Nephron (organoid): Measurements from ENCODE around the gene GRIN1.

ENCODE experiments used
- H3K27ac Mint-ChIP-seq, 3 experiments: 2 replicates each; pipeline ENCODE4 v1.8.0; 2020; ENCODE audit warnings: mixed read lengths in 3 of 3, mild to moderate bottlenecking in 2 of 3, moderate library complexity in 1 of 3
- H3K27me3 Mint-ChIP-seq: 2 replicates; pipeline ENCODE4 v1.8.0; 2021; ENCODE audit warnings: low read depth, mild to moderate bottlenecking, moderate library complexity, mixed read lengths
- H3K36me3 Mint-ChIP-seq: 2 replicates; pipeline ENCODE4 v1.8.0; 2020; ENCODE audit warnings: low read depth, mixed read lengths
- H3K4me1 Mint-ChIP-seq: 2 replicates; pipeline ENCODE4 v1.8.0; 2020; ENCODE audit warnings: mixed read lengths
- H3K4me3 Mint-ChIP-seq, 3 experiments: 2 replicates each; pipeline ENCODE4 v1.8.0; 2020; ENCODE audit warnings: mild to moderate bottlenecking in 3 of 3, mixed read lengths in 3 of 3, moderate library complexity in 2 of 3
- H3K9me3 Mint-ChIP-seq: 2 replicates; pipeline ENCODE4 v1.8.0; 2020; ENCODE audit warnings: mixed read lengths
- TF ChIP-seq, protein P1 (sequence below), 3 experiments: fragments of 200-600 bp; sonication (generic); IDR thresholded peaks; one replicate each; pipeline ENCODE4 v1.5.0; 2021; ENCODE audit warnings: antibody characterized with exemption in 3 of 3; ENCODE audit not compliant: unreplicated experiment in 3 of 3

GRIN1 gene

DNA sequence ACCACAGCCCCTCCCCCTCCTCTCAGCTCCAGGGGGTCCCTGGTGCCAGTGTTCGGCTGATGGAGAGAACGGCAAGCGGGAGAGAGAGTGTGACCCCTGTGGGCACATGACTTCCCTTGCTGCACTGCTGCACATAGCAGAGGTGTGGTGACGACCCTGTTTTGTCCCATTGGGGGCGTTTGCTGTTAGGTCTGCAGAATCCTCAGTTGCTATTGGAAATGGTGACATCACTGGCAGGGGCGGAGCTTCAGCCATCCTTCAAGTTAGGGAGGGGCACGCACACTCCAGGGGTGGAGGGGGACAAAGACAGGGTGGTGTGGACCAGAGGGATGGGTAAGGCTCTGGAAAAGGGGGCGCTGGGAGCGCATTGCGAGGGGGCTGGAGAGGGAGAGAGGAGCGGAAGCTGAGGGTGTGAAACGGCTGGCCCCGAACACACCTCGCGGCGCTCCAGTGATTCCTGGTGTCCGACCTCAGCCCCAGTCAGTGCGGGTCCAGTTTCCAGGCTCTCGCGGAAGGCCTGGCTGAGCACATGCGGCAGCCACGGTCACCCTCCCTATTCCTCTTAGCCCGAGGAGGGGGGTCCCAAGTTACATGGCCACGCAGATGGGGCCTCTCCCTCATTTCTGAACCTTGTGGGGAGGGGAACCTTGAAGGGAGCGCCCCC, 764 bp upstream of the GRIN1 start:
- Mint-ChIP-seq H3K36me3 (no peaks in the 10 kb centered on the region), H3K9me3 (peaks cover 3% of the 10 kb centered on the region), H3K27me3 (peaks cover 83% of the 10 kb centered on the region), H3K4me3 (no peak overlapping the region), H3K4me1 (no peaks in the 10 kb centered on the region), H3K27ac (no peak overlapping the region)
- TF ChIP-seq, protein P1, sequence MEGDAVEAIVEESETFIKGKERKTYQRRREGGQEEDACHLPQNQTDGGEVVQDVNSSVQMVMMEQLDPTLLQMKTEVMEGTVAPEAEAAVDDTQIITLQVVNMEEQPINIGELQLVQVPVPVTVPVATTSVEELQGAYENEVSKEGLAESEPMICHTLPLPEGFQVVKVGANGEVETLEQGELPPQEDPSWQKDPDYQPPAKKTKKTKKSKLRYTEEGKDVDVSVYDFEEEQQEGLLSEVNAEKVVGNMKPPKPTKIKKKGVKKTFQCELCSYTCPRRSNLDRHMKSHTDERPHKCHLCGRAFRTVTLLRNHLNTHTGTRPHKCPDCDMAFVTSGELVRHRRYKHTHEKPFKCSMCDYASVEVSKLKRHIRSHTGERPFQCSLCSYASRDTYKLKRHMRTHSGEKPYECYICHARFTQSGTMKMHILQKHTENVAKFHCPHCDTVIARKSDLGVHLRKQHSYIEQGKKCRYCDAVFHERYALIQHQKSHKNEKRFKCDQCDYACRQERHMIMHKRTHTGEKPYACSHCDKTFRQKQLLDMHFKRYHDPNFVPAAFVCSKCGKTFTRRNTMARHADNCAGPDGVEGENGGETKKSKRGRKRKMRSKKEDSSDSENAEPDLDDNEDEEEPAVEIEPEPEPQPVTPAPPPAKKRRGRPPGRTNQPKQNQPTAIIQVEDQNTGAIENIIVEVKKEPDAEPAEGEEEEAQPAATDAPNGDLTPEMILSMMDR (IDR thresholded peaks at IDR 0.05; ENCODE audit: unreplicated experiment in 3 of 3): no peak

DNA sequence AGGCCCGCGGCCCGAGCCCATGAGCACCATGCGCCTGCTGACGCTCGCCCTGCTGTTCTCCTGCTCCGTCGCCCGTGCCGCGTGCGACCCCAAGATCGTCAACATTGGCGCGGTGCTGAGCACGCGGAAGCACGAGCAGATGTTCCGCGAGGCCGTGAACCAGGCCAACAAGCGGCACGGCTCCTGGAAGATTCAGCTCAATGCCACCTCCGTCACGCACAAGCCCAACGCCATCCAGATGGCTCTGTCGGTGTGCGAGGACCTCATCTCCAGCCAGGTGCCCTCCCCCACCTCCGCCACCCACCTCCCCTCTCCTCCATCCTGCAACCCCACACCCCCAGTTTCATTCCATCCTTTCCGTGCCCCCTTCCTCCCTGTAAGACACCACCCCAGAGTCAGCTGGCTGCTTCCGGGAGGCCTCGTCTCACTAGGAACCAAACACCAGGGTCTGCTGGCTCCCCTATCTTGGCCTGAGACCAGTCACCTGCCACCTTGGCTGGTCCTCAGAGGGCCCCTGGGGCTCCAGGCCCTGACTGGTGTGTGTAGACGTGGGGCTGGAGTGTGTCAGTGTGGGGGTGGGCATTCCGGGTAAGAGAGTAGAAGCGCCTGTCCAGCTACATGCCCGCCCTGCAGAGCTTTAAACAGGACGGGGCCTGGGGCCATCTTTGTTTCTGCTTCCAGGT, 655 bp downstream of the GRIN1 start:
- TF ChIP-seq, protein P1 (IDR thresholded peaks at IDR 0.05; ENCODE audit: unreplicated experiment in 3 of 3): no peak
- H3K27ac Mint-ChIP-seq: no peak overlapping the region
- H3K36me3 Mint-ChIP-seq: no peaks in the 10 kb centered on the region
- peaks cover 2% of the 10 kb centered on the region for H3K9me3 Mint-ChIP-seq
- H3K4me3 Mint-ChIP-seq: no peak overlapping the region
- H3K4me1 Mint-ChIP-seq: no peaks in the 10 kb centered on the region
- peaks cover 85% of the 10 kb centered on the region for H3K27me3 Mint-ChIP-seq

DNA sequence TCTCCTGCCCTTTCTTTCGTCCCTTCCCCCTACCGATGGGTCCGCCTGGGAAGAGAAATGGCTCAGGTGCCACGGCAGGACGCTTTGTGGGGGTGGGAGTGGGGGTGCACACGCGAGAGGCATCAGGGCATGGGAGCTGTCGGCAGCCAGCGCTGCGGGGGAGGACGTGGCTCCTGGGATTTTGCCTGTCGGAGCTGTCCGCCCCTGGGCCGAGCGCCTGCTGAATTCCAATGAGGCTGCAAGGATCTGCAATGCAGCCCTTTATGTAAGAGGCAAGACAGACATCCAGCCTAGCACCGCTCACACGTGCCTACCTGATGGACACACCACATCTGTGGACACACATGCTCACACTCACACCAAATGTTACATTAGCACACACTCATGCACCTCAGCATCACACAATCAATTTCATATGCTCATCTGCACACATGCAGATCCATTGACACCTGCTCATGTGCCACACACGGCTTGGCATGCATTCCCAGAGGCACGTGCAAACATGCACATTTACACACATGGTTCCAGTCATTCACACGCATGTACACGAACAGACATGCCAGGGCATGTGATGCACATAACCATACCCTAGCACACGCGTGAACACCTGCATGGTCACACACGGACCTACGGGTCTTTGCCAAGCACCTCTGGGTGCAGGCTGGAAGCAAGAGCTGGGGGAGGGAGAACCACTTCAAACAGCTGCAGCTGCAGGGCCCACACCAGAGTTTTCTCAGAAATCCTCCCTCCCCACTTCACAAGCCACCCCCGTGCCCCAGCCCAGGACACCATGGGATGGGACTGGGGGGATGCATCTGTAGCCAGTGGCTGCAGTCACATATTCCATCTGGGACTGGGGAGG, 1.4 kb downstream of the GRIN1 start:
- Mint-ChIP-seq H3K4me3 (peak overlapping the region in 2 of 3 experiments; percentile 31 to 64), H3K9me3 (peaks cover 2% of the 10 kb centered on the region), H3K36me3 (no peaks in the 10 kb centered on the region), H3K27me3 (peaks cover 85% of the 10 kb centered on the region), H3K4me1 (no peaks in the 10 kb centered on the region), H3K27ac (no peak overlapping the region)
- TF ChIP-seq, protein P1 (IDR thresholded peaks at IDR 0.05; ENCODE audit: unreplicated experiment in 3 of 3): no peak

DNA sequence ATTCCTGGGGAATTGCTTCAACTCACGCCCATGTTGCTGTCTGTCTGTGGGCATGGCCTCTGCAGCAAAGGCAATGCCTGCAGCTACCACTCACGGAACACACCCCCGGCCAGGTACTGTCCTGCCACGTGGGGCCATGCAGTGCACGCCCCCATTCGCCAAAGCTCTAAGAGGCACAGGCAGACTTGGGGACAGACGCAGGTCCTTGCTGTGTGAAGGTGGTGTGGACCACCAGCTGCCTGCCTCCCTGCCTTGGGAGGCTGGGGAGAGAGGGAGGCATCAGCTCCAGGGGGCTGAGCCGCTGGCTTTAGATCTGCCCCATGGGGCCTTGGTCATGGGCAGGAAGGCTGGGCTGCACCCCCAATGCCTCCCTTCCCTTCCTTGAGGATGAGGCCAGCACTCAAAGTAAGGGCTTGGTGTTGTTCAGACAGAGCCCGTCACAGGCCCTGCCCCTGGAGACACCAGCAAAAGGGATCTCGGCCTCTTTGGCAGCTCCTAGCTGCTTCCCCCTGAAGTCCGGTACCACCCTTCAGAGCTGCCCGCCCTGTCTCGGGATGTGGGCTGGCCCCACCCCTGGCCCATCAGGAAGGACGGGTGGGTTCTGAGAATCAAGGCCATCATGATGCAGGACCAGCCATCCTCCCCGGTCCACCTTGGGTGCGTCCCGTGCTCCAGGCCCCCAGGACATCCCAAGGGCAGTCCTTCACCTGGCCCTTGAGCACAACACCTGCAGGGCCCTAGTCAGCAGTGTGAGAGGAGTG, 2.3 kb downstream of the GRIN1 start:
- Mint-ChIP-seq H3K9me3 (peaks cover 2% of the 10 kb centered on the region), H3K36me3 (no peaks in the 10 kb centered on the region), H3K27ac (no peak overlapping the region), H3K4me3 (no peak overlapping the region), H3K4me1 (no peaks in the 10 kb centered on the region), H3K27me3 (peaks cover 83% of the 10 kb centered on the region)
- TF ChIP-seq, protein P1 (IDR thresholded peaks at IDR 0.05; ENCODE audit: unreplicated experiment in 3 of 3): no peak

DNA sequence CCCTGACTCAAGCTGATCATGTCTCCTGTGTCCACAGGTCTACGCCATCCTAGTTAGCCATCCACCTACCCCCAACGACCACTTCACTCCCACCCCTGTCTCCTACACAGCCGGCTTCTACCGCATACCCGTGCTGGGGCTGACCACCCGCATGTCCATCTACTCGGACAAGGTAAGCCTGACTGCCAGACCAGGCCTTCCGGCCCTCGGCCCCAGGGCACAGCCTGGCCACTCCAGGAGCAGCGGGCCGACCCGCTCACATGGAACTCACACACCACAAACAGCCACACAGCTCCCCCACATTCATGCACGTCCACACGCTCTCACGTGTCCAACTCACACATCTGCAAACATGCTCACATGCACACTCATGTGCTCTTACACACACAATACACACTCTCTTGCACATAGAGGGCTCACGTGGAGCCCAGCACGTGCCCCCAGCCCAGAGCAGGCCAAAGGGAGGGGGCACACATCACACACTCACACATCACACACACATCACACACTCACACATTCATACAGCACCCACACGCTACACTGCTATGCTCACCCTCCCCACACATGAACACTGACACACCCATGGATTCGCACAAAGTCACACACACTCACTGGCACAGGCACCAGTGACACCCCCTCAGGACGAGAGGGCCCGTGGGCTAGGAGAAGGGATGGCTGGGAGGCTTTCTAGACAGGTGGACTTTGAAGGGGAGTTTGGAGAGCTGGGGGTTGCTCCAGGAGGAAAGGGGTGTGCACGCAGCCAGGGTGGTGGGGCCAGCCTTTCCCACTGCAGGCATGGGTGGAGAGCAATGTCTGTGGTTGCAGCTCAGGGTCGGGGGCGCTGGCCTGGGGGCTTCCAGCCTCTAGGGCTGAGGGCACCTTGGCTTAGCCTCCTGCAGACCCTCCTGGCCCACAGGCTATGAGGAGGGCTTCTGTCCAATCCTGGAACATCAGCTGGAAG, 3.3 kb downstream of the GRIN1 start:
- TF ChIP-seq, protein P1 (IDR thresholded peaks at IDR 0.05; ENCODE audit: unreplicated experiment in 3 of 3): no peak
- no peaks in the 10 kb centered on the region for H3K36me3 Mint-ChIP-seq

More for the DNA sequence above, 3.3 kb downstream of the GRIN1 start:
- Mint-ChIP-seq H3K27ac (no peak overlapping the region), H3K9me3 (peaks cover 2% of the 10 kb centered on the region), H3K4me1 (no peaks in the 10 kb centered on the region), H3K4me3 (no peak overlapping the region), H3K27me3 (peaks cover 77% of the 10 kb centered on the region)
